OCI-LY1 (cell line): ENCODE results near the gene CAMK4.

Experiments
- CTCF ChIP-seq: fragments of 200-600 bp; sonication (generic), shearing (Covaris generic); IDR thresholded peaks from 2 replicates; pipeline ENCODE4 v1.5.1; 2017; ENCODE audit warnings: mild to moderate bottlenecking, antibody characterized with exemption, low read length, moderate library complexity, mixed read lengths
- EZH2 ChIP-seq: fragments of 200-600 bp; sonication (generic), shearing (Covaris generic); IDR thresholded peaks from 2 replicates; pipeline ENCODE4 v1.8.0; 2017; ENCODE audit warnings: borderline replicate concordance, mixed run types, mild to moderate bottlenecking, antibody characterized with exemption, low read length, moderate library complexity, mixed read lengths

GRCh38 chr5:111366388-111366787 is 142.2 kb downstream of the CAMK4 start:
- TF ChIP-seq CTCF, result no peak
- TF ChIP-seq EZH2, result no peak
